Osteocyte (in vitro differentiated cells): Measurements from ENCODE around the gene APRT. TPM values are rescaled to one million over a fixed set of nuclear protein-coding genes. Genes with fewer than 3 reads are reported as not detected.

Experiments used
- DNase-seq: peaks from one replicate; pipeline ENCODE4 v3.0.0; 2021; ENCODE audit warnings: mixed read lengths; ENCODE audit not compliant: unreplicated experiment; ENCODE audit errors: extremely low spot score
- H3K27ac Mint-ChIP-seq: one replicate; pipeline ENCODE4 v1.8.0; 2021; ENCODE audit warnings: mild to moderate bottlenecking, mixed read lengths; ENCODE audit not compliant: unreplicated experiment
- H3K27me3 Mint-ChIP-seq: one replicate; pipeline ENCODE4 v1.8.0; 2021; ENCODE audit warnings: mixed read lengths; ENCODE audit not compliant: unreplicated experiment
- H3K36me3 Mint-ChIP-seq: one replicate; pipeline ENCODE4 v1.8.0; 2021; ENCODE audit warnings: mixed read lengths; ENCODE audit not compliant: unreplicated experiment
- H3K4me1 Mint-ChIP-seq: one replicate; pipeline ENCODE4 v1.8.0; 2021; ENCODE audit warnings: mixed read lengths; ENCODE audit not compliant: unreplicated experiment
- H3K4me3 Mint-ChIP-seq: one replicate; pipeline ENCODE4 v1.8.0; 2021; ENCODE audit warnings: mild to moderate bottlenecking, moderate library complexity, mixed read lengths; ENCODE audit not compliant: unreplicated experiment
- H3K9me3 Mint-ChIP-seq: one replicate; pipeline ENCODE4 v1.8.0; 2021; ENCODE audit warnings: mixed read lengths; ENCODE audit not compliant: unreplicated experiment
- CTCF ChIP-seq: fragments of 200-600 bp; sonication (generic); IDR thresholded peaks from 2 replicates; pipeline ENCODE4 v1.5.0; 2021; ENCODE audit warnings: antibody characterized with exemption, mild to moderate bottlenecking, moderate library complexity
- total RNA-seq: library from RNA; stranded (reverse); gene quantifications from 2 replicates; pipeline ENCODE4 v1.2.1, GENCODE V29; 2021

APRT gene
- total RNA-seq, 1 donor from 2014 or later = 77.1 TPM

DNA sequence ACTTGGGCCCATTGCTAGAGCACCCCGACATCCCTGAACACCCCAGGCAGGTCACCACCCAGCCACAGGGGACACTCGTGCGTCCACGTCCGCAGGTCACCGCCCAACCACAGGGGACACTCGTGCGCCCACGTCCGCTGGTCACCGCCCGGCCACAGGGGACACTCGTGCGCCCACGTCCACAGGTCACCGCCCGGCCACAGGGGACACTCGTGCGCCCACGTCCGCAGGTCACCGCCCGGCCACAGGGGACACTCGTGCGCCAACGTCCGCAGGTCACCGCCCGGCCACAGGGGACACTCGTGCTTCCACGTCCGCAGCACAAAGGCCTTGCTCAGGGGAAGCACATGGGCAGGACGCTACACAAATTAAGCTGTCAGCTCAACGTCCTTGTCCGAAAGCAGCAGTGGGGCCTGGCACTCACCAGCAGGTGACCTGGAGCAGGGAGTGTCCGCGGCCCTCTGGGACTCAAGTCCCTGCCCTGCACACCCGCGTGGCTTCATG, 27.4 kb upstream of the APRT start:
- Mint-ChIP-seq H3K4me3 (no peak overlapping the region), H3K4me1 (no peaks in the 10 kb centered on the region), H3K27ac (no peak overlapping the region), H3K36me3 (peaks cover 6% of the 10 kb centered on the region), H3K27me3 (no peaks in the 10 kb centered on the region), H3K9me3 (no peaks in the 10 kb centered on the region)
- no peak for TF ChIP-seq CTCF
- DNase-seq = no peak

- TF ChIP-seq CTCF = no peak
- H3K27me3 Mint-ChIP-seq = no peaks in the 10 kb centered on the region
- no peak overlapping the region for H3K4me3 Mint-ChIP-seq
- peaks cover 6% of the 10 kb centered on the region for H3K36me3 Mint-ChIP-seq
- no peaks in the 10 kb centered on the region for H3K4me1 Mint-ChIP-seq
- H3K27ac Mint-ChIP-seq = no peak overlapping the region
- no peak for DNase-seq
- no peaks in the 10 kb centered on the region for H3K9me3 Mint-ChIP-seq
Observed at GRCh38 chr16:88838566-88838965, 26.8 kb upstream of the APRT start.

GRCh38 chr16:88837806-88838205, 26.1 kb upstream of the APRT start:
- H3K9me3 Mint-ChIP-seq = no peaks in the 10 kb centered on the region
- H3K4me3 Mint-ChIP-seq = no peak overlapping the region
- no peak for DNase-seq
- no peaks in the 10 kb centered on the region for H3K27me3 Mint-ChIP-seq
- no peak for TF ChIP-seq CTCF
- no peaks in the 10 kb centered on the region for H3K4me1 Mint-ChIP-seq
- peaks cover 6% of the 10 kb centered on the region for H3K36me3 Mint-ChIP-seq
- no peak overlapping the region for H3K27ac Mint-ChIP-seq

GRCh38 chr16:88836791-88837190, 25.1 kb upstream of the APRT start:
- no peak for DNase-seq
- Mint-ChIP-seq H3K36me3 (peaks cover 6% of the 10 kb centered on the region), H3K27ac (no peak overlapping the region), H3K4me1 (no peaks in the 10 kb centered on the region), H3K9me3 (no peaks in the 10 kb centered on the region), H3K27me3 (no peaks in the 10 kb centered on the region), H3K4me3 (no peak overlapping the region)
- TF ChIP-seq CTCF = no peak

- Mint-ChIP-seq H3K27me3 (no peaks in the 10 kb centered on the region), H3K36me3 (peaks cover 6% of the 10 kb centered on the region), H3K4me1 (no peaks in the 10 kb centered on the region), H3K9me3 (no peaks in the 10 kb centered on the region), H3K27ac (no peak overlapping the region), H3K4me3 (no peak overlapping the region)
- DNase-seq = no peak
- TF ChIP-seq CTCF = no peak
Observed at GRCh38 chr16:88835818-88836217, 24.1 kb upstream of the APRT start.
